HepG2 (cell line): ENCODE data around the gene KLHL17. TPM values are rescaled to one million over a fixed set of nuclear protein-coding genes. Genes with fewer than 3 reads are reported as not detected.

Experiments
- ARNT ChIP-seq: fragments of 450-650 bp; IDR thresholded peaks from 2 replicates; pipeline ENCODE4 v1.6.1; 2017
- CHCHD3 ChIP-seq: sonication (generic); formaldehyde crosslinking; IDR thresholded peaks from 2 replicates; pipeline ENCODE4 v1.8.0; 2022; ENCODE audit warnings: mild to moderate bottlenecking, missing genetic modification reagents, moderate library complexity
- CHD4 ChIP-seq: fragments of 200-600 bp; sonication (generic); IDR thresholded peaks from 2 replicates; pipeline ENCODE4 v1.7.0; 2017; ENCODE audit warnings: mild to moderate bottlenecking, low read length, borderline replicate concordance
- FOXJ3 ChIP-seq: sonication (generic); formaldehyde crosslinking; IDR thresholded peaks from 2 replicates; pipeline ENCODE4 v1.4.0; 2020; ENCODE audit warnings: missing genetic modification reagents, mild to moderate bottlenecking, borderline replicate concordance
- GLI4 ChIP-seq: sonication (generic); formaldehyde crosslinking; IDR thresholded peaks from 2 replicates; pipeline ENCODE4 v1.5.1; 2020; ENCODE audit warnings: missing genetic modification reagents, mild to moderate bottlenecking, moderate library complexity, borderline replicate concordance
- HDAC1 ChIP-seq: sonication (generic); formaldehyde crosslinking; IDR thresholded peaks from 2 replicates; pipeline ENCODE4 v1.5.1; 2020; ENCODE audit warnings: mild to moderate bottlenecking, missing genetic modification reagents
- HNRNPL ChIP-seq: fragments of 200-400 bp; formaldehyde crosslinking; IDR thresholded peaks from 2 replicates; pipeline ENCODE4 v1.6.1; 2017; ENCODE audit warnings: mild to moderate bottlenecking, low read depth, low read length
- HOXA9 ChIP-seq: sonication (generic); formaldehyde crosslinking; IDR thresholded peaks from 2 replicates; pipeline ENCODE4 v1.8.1; 2022; ENCODE audit warnings: missing genetic modification reagents, mild to moderate bottlenecking, moderate library complexity, borderline replicate concordance
- KDM1A ChIP-seq: IDR thresholded peaks from 2 replicates; pipeline ENCODE4 v1.6.1; 2016; ENCODE audit warnings: missing compliant biosample characterization
- KDM2A ChIP-seq: sonication (generic); formaldehyde crosslinking; IDR thresholded peaks from 2 replicates; pipeline ENCODE4 v1.4.0; 2020; ENCODE audit warnings: low read depth, missing genetic modification reagents, borderline replicate concordance
- REXO4 ChIP-seq: sonication (generic); formaldehyde crosslinking; IDR thresholded peaks from 2 replicates; pipeline ENCODE4 v1.8.0; 2022; ENCODE audit warnings: missing genetic modification reagents, mild to moderate bottlenecking, borderline replicate concordance
- SIX4 ChIP-seq: sonication (generic); formaldehyde crosslinking; IDR thresholded peaks from 2 replicates; pipeline ENCODE4 v1.4.0; 2020; ENCODE audit warnings: missing genetic modification reagents
- SP5 ChIP-seq: IDR thresholded peaks from 2 replicates; pipeline ENCODE4 v1.6.1; 2016; ENCODE audit warnings: low read depth, borderline replicate concordance
- SRF ChIP-seq: IDR thresholded peaks from 2 replicates; pipeline ENCODE4 v1.6.1; 2011; ENCODE audit warnings: mild to moderate bottlenecking, low read depth, low read length, moderate library complexity
- TBX3 ChIP-seq: fragments of 450-650 bp; IDR thresholded peaks from 2 replicates; pipeline ENCODE4 v1.6.1; 2017; ENCODE audit warnings: antibody characterized with exemption, mild to moderate bottlenecking, inconsistent platforms, borderline replicate concordance
- TGIF2 ChIP-seq: IDR thresholded peaks from 2 replicates; pipeline ENCODE4 v1.6.1; 2016; ENCODE audit warnings: control low read depth, missing compliant biosample characterization
- ZNF205 ChIP-seq: IDR thresholded peaks from 2 replicates; pipeline ENCODE4 v1.6.1; 2018; ENCODE audit warnings: missing biosample characterization, missing genetic modification reagents
- ZNF251 ChIP-seq: sonication (generic); formaldehyde crosslinking; IDR thresholded peaks from 2 replicates; pipeline ENCODE4 v1.9.0; 2021; ENCODE audit warnings: mild to moderate bottlenecking, missing genetic modification reagents
- polyA plus RNA-seq, 8 experiments: library from polyadenylated mRNA; depleted of rRNA in 3 of 8; stranded (reverse) in 7 of 8; unstranded in 1 of 8; fragments of >200 nt; fragmentation: Illumina TruSeq in 4 of 8; extraction: Trizol in 4 of 8; gene quantifications; 2 replicates each; pipeline versions ENCODE4 v1.2.1 to v1.2.3, GENCODE V29; 2011 to 2016; ENCODE audit warnings: low read depth in 4 of 8, missing spikeins in 1 of 8, mixed read lengths in 1 of 8; ENCODE audit not compliant: insufficient read depth in 1 of 8
- total RNA-seq, 5 experiments: library from RNA; depleted of rRNA; stranded (reverse); fragments of >200 nt; fragmentation: Illumina TruSeq; extraction: Trizol; gene quantifications; 2 replicates each; pipeline ENCODE4 v1.2.3, GENCODE V29; 2016; ENCODE audit warnings: low read depth in 1 of 5
- TF ChIP-seq, protein P1 (sequence below): sonication (generic); formaldehyde crosslinking; IDR thresholded peaks from 2 replicates; pipeline ENCODE4 v1.4.0; 2020; ENCODE audit warnings: missing genetic modification reagents
- TF ChIP-seq, protein P2 (sequence below): IDR thresholded peaks from 2 replicates; pipeline ENCODE4 v1.6.1; 2016; ENCODE audit warnings: missing compliant biosample characterization, missing genetic modification reagents, borderline replicate concordance

KLHL17 gene
- total and polyA plus RNA-seq, 2 of the 13 experiments (the other 11 are each of a cell fraction or from before 2014, with no cell fraction given): 9.3 to 24.7 TPM

DNA sequence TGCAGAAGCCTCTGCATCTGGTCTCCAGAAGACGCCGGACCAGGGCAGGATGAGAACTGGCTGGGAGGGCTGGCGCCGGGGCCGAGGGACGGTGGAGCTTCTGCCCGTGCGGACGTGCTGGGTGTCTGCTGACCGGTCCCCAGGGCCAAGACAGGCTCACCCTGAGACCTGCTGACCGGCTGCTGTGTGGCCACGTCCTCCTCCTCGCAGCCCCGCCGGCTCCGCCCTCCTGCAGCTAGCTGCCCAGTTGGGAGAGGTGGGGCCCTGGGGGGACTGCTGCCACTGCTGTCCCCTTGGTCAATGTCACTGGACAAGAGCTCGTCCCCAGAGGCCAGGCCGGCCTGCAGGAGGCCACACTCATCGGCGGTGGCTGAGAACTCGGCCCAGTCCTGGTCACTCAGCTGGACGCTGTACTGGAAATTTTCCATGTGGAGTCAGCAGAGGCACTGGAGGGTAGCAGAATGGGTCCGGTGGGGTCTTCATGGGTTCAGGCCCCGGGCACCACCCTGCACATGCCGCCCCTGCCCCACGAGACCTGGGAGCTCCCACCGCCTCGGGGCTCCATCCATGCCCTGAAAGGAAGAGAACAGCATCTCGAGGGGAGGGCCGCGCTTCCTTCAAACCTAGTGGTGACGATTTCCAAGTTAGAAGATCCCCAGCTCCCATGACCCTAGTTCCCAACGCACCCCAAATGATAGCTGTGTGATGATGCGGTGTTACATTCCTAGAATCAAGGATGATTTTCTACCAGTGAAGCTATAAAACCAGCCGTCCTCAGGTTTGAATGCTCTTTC is 20.4 kb downstream of the KLHL17 start (continued):
- TF ChIP-seq, protein P1, sequence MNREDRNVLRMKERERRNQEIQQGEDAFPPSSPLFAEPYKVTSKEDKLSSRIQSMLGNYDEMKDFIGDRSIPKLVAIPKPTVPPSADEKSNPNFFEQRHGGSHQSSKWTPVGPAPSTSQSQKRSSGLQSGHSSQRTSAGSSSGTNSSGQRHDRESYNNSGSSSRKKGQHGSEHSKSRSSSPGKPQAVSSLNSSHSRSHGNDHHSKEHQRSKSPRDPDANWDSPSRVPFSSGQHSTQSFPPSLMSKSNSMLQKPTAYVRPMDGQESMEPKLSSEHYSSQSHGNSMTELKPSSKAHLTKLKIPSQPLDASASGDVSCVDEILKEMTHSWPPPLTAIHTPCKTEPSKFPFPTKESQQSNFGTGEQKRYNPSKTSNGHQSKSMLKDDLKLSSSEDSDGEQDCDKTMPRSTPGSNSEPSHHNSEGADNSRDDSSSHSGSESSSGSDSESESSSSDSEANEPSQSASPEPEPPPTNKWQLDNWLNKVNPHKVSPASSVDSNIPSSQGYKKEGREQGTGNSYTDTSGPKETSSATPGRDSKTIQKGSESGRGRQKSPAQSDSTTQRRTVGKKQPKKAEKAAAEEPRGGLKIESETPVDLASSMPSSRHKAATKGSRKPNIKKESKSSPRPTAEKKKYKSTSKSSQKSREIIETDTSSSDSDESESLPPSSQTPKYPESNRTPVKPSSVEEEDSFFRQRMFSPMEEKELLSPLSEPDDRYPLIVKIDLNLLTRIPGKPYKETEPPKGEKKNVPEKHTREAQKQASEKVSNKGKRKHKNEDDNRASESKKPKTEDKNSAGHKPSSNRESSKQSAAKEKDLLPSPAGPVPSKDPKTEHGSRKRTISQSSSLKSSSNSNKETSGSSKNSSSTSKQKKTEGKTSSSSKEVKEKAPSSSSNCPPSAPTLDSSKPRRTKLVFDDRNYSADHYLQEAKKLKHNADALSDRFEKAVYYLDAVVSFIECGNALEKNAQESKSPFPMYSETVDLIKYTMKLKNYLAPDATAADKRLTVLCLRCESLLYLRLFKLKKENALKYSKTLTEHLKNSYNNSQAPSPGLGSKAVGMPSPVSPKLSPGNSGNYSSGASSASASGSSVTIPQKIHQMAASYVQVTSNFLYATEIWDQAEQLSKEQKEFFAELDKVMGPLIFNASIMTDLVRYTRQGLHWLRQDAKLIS: no peak
- TF ChIP-seq SP5 (CRISPR knock-in tag) (peak; percentile 73), TGIF2 (no peak), ZNF251 (CRISPR knock-in tag) (no peak), ARNT (no peak), FOXJ3 (CRISPR knock-in tag) (no peak), KDM2A (no peak; the same call in 1 of the 2 replicates), HNRNPL (peak; percentile 55; the same call in 1 of the 2 replicates), CHCHD3 (CRISPR knock-in tag) (no peak), KDM1A (no peak), REXO4 (no peak), SRF (no peak), ZNF205 (CRISPR knock-in tag) (no peak), SIX4 (CRISPR knock-in tag) (no peak), GLI4 (CRISPR knock-in tag) (no peak), TBX3 (no peak), HDAC1 (0 out of 2 replicates have a peak, but pooled peaks have one; percentile 22), CHD4 (no peak), HOXA9 (no peak)
- TF ChIP-seq, protein P2, sequence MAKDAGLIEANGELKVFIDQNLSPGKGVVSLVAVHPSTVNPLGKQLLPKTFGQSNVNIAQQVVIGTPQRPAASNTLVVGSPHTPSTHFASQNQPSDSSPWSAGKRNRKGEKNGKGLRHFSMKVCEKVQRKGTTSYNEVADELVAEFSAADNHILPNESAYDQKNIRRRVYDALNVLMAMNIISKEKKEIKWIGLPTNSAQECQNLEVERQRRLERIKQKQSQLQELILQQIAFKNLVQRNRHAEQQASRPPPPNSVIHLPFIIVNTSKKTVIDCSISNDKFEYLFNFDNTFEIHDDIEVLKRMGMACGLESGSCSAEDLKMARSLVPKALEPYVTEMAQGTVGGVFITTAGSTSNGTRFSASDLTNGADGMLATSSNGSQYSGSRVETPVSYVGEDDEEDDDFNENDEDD (CRISPR knock-in tag): no peak
